Panc1 (cell line): ENCODE data around the gene ATP5PB.

Experiments used
- CTCF ChIP-seq: fragments of 450-650 bp; IDR thresholded peaks from 2 replicates; pipeline ENCODE4 v1.5.1; 2017; ENCODE audit warnings: mild to moderate bottlenecking
- POLR2AphosphoS5 ChIP-seq: IDR thresholded peaks from 2 replicates; pipeline ENCODE4 v1.6.1; 2012; ENCODE audit warnings: mild to moderate bottlenecking, low read depth, low read length, moderate library complexity
- SIN3A ChIP-seq: IDR thresholded peaks from 2 replicates; pipeline ENCODE4 v1.6.1; 2012; ENCODE audit warnings: low read depth, mild to moderate bottlenecking, low read length, moderate library complexity, borderline replicate concordance; ENCODE audit not compliant: insufficient read depth
- TCF7L2 ChIP-seq: IDR thresholded peaks from 2 replicates; pipeline ENCODE4 v1.6.1; 2011; ENCODE audit warnings: mild to moderate bottlenecking, low read depth, low read length, inconsistent platforms
- TF ChIP-seq, protein P1 (sequence below), 2 experiments: IDR thresholded peaks; 2 replicates each; pipeline ENCODE4 v1.6.1; 2011 to 2012; ENCODE audit warnings: low read depth in 2 of 2, control low read depth in 1 of 2, low read length in 1 of 2, mild to moderate bottlenecking in 1 of 2, moderate library complexity in 1 of 2; ENCODE audit not compliant: insufficient read depth in 1 of 2

GRCh38 chr1:111507411-111508201, 58.3 kb downstream of the ATP5PB start:
- TF ChIP-seq CTCF, result no peak
- TF ChIP-seq, protein P1, sequence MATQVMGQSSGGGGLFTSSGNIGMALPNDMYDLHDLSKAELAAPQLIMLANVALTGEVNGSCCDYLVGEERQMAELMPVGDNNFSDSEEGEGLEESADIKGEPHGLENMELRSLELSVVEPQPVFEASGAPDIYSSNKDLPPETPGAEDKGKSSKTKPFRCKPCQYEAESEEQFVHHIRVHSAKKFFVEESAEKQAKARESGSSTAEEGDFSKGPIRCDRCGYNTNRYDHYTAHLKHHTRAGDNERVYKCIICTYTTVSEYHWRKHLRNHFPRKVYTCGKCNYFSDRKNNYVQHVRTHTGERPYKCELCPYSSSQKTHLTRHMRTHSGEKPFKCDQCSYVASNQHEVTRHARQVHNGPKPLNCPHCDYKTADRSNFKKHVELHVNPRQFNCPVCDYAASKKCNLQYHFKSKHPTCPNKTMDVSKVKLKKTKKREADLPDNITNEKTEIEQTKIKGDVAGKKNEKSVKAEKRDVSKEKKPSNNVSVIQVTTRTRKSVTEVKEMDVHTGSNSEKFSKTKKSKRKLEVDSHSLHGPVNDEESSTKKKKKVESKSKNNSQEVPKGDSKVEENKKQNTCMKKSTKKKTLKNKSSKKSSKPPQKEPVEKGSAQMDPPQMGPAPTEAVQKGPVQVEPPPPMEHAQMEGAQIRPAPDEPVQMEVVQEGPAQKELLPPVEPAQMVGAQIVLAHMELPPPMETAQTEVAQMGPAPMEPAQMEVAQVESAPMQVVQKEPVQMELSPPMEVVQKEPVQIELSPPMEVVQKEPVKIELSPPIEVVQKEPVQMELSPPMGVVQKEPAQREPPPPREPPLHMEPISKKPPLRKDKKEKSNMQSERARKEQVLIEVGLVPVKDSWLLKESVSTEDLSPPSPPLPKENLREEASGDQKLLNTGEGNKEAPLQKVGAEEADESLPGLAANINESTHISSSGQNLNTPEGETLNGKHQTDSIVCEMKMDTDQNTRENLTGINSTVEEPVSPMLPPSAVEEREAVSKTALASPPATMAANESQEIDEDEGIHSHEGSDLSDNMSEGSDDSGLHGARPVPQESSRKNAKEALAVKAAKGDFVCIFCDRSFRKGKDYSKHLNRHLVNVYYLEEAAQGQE (IDR thresholded peaks at IDR 0.05; ENCODE audit: insufficient read depth in 1 of 2, low read depth in 2 of 2, low read length in 1 of 2), result no peak
- TF ChIP-seq TCF7L2, result no peak
- TF ChIP-seq POLR2AphosphoS5, result no peak
- no peak for TF ChIP-seq SIN3A
